BLaER1 (cell line): Measurements from ENCODE around the gene DKC1.
"Not testable (repeated sequence)": the region's sequence is repeated elsewhere in the genome, so short reads cannot be mapped to it uniquely, and the experiment has no call there.

Experiments used
- H3K27ac ChIP-seq: shearing (Covaris generic); formaldehyde crosslinking; 2 replicates; pipeline ENCODE4 v1.8.1; 2022
- H3K27me3 ChIP-seq: shearing (Covaris generic); formaldehyde crosslinking; 2 replicates; pipeline ENCODE4 v1.8.1; 2022
- H3K36me3 ChIP-seq: shearing (Covaris generic); formaldehyde crosslinking; 2 replicates; pipeline ENCODE4 v1.8.1; 2022
- H3K4me1 ChIP-seq: shearing (Covaris generic); formaldehyde crosslinking; 2 replicates; pipeline ENCODE4 v1.8.1; 2022
- H3K4me2 ChIP-seq: shearing (Covaris generic); formaldehyde crosslinking; 2 replicates; pipeline ENCODE4 v1.8.1; 2022
- H3K4me3 ChIP-seq: shearing (Covaris generic); formaldehyde crosslinking; 2 replicates; pipeline ENCODE4 v1.8.1; 2022
- H3K9ac ChIP-seq: shearing (Covaris generic); formaldehyde crosslinking; 2 replicates; pipeline ENCODE4 v1.8.1; 2022
- H3K9me3 ChIP-seq: shearing (Covaris generic); formaldehyde crosslinking; 2 replicates; pipeline ENCODE4 v1.8.1; 2022
- H4K20me1 ChIP-seq: shearing (Covaris generic); formaldehyde crosslinking; 2 replicates; pipeline ENCODE4 v1.8.1; 2022
- Cebpa-rat ChIP-seq: shearing (Covaris generic); IDR thresholded peaks from 2 replicates; pipeline ENCODE4 v1.8.1; 2022

Gene DKC1

DNA sequence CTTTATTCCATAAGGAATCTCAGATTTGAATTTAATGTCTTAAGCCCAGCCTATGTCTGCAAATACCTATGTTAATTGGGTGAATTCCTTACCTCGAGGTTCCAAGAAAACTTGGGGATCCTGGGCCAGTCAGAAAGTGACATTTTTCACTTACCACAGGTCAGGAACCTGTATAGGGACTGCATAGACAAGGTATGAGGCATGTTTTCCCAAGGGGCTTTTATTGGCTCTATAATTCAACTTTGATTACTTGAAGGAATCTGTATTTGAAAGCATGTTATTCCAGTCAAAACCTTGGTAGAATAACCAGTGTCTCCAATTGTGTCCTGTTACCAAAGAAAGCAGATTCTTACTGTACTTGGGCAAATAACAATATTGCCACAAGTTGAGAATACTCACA lies 51.1 kb downstream of the DKC1 start:
- Histone ChIP-seq H3K27me3 (peaks cover 61% of the 10 kb centered on the region), H3K4me2 (no peak overlapping the region), H3K4me1 (no peaks in the 10 kb centered on the region), H3K36me3 (no peaks in the 10 kb centered on the region), H3K9ac (no peak overlapping the region), H3K9me3 (peaks cover 6% of the 10 kb centered on the region), H4K20me1 (no peaks in the 10 kb centered on the region), H3K27ac (no peak overlapping the region), H3K4me3 (no peak overlapping the region)
- no peak for TF ChIP-seq Cebpa-rat

- Histone ChIP-seq H3K9me3 (peaks cover 6% of the 10 kb centered on the region), H3K4me2 (0 out of 2 replicates have a peak overlapping the region, but pooled peaks have one; percentile 0), H3K4me3 (no peak overlapping the region), H3K27me3 (peaks cover 71% of the 10 kb centered on the region), H3K27ac (no peak overlapping the region), H3K9ac (no peak overlapping the region), H3K36me3 (no peaks in the 10 kb centered on the region), H3K4me1 (no peaks in the 10 kb centered on the region), H4K20me1 (no peaks in the 10 kb centered on the region)
- TF ChIP-seq Cebpa-rat, result no peak
Observed at GRCh38 chrX:154815274-154815818, 52.7 kb downstream of the DKC1 start.

- H3K4me2 ChIP-seq, H4K20me1 ChIP-seq, H3K27ac ChIP-seq, H3K36me3 ChIP-seq, H3K9me3 ChIP-seq, H3K4me1 ChIP-seq, H3K4me3 ChIP-seq, H3K9ac ChIP-seq: not testable (repeated sequence)
- H3K27me3 ChIP-seq, result peaks cover 72% of the 10 kb centered on the region
Observed at GRCh38 chrX:154816326-154816898, 53.7 kb downstream of the DKC1 start.

- H3K9me3 ChIP-seq, H3K4me1 ChIP-seq, H3K4me3 ChIP-seq, H3K27ac ChIP-seq, H3K4me2 ChIP-seq, H3K9ac ChIP-seq, H3K36me3 ChIP-seq, H4K20me1 ChIP-seq: not testable (repeated sequence)
- H3K27me3 ChIP-seq, result peaks cover 75% of the 10 kb centered on the region
Observed at GRCh38 chrX:154817048-154817618, 54.5 kb downstream of the DKC1 start.

DNA sequence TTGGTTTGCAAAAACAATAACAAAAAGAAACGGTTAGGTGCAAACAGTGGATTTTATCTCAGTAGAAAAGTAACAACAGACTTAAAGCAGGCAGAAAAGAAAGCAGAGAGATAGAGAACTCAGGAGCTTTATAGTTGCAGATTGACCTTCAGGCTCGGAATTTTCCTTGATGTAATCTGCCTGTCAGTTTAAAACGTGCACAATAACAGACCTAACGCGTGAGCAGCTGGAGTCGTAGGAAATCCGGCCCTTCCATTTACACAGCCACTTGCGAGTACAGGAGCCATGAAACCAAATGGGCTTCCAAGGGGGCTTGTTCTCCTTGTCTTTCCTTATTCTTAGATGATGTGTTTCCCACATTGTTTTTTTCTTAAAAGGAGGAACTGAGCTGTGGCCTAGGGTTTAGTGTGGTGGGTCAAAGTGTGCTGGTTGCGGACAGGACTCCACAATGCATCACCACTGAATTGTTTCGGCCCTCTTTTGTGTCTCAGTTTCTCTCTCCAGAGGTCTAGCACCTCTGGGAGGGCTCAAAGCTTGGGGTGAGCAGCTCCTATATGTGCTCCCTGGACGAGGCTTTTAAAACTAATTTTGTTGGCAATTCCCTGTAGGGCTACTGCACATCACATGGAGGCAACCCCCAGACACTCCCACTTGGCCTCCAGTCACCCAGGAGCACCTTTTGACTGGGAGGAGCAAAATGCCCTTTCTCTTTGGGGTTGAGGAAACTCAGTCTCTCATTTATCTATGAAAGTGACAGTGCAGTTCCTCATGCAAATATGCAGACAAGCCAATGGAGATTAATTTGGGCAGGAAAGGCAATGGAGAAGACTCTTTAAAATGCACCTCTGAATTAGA lies 56.5 kb downstream of the DKC1 start:
- H3K4me2 ChIP-seq, result no peak overlapping the region
- no peaks in the 10 kb centered on the region for H4K20me1 ChIP-seq
- no peak overlapping the region for H3K27ac ChIP-seq
- H3K27me3 ChIP-seq, result peaks cover 65% of the 10 kb centered on the region
- no peak overlapping the region for H3K9ac ChIP-seq
- peaks cover 6% of the 10 kb centered on the region for H3K9me3 ChIP-seq
- TF ChIP-seq Cebpa-rat, result no peak
- H3K4me3 ChIP-seq, result no peak overlapping the region
- no peaks in the 10 kb centered on the region for H3K4me1 ChIP-seq
- no peaks in the 10 kb centered on the region for H3K36me3 ChIP-seq

- Histone ChIP-seq H3K9me3 (peaks cover 6% of the 10 kb centered on the region), H3K4me2 (no peak overlapping the region), H4K20me1 (no peaks in the 10 kb centered on the region), H3K27me3 (peaks cover 64% of the 10 kb centered on the region), H3K4me3 (no peak overlapping the region), H3K9ac (no peak overlapping the region), H3K4me1 (no peaks in the 10 kb centered on the region), H3K36me3 (no peaks in the 10 kb centered on the region), H3K27ac (no peak overlapping the region)
- TF ChIP-seq Cebpa-rat, result no peak
Observed at GRCh38 chrX:154819771-154820341, 57.2 kb downstream of the DKC1 start.

DNA sequence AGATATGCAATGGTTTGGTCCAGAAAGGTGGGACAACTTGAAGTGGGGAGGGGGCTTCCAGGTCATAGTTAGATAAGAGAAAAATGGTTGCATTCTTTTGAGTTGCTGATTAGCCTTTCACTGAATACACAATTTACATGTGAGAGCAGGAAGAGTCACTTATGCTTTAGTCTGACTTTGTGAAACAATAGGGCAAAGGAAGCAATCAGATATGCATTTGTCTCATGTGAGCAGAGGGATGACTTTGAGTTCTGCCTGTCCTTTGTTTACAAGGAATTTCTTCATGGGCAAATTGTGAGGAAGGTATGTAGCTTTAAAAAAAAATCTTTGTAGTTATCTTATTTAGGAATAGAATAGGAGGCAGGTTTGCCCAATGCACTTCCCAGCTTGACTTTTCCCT lies 58.9 kb downstream of the DKC1 start:
- Histone ChIP-seq H3K4me1 (no peaks in the 10 kb centered on the region), H4K20me1 (no peaks in the 10 kb centered on the region), H3K9ac (no peak overlapping the region), H3K4me2 (no peak overlapping the region), H3K36me3 (no peaks in the 10 kb centered on the region), H3K27ac (no peak overlapping the region), H3K4me3 (no peak overlapping the region), H3K9me3 (peaks cover 6% of the 10 kb centered on the region), H3K27me3 (peaks cover 57% of the 10 kb centered on the region)
- no peak for TF ChIP-seq Cebpa-rat

DNA sequence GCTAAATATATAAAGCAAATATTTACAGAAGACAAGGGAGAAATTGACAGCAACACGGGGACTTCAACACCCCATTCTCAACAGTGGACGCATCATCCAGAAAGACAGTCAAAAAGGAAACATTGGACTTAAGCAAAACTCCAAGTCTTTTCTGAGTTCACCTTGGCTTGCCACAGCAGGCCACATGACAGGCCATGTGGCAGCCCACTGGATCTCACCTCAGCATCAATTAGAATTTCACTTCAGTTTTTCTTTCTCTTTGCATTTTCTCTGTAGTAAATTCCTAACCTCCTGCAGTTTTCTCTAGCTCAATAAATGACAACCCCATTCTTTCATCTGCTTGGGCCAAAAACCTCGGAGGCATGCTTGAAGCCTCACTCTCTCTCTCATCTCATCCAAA lies 59.4 kb downstream of the DKC1 start:
- Histone ChIP-seq H3K36me3 (no peaks in the 10 kb centered on the region), H3K9ac (no peak overlapping the region), H4K20me1 (no peaks in the 10 kb centered on the region), H3K9me3 (peaks cover 5% of the 10 kb centered on the region), H3K27me3 (peaks cover 60% of the 10 kb centered on the region), H3K27ac (no peak overlapping the region), H3K4me1 (no peaks in the 10 kb centered on the region), H3K4me2 (no peak overlapping the region), H3K4me3 (no peak overlapping the region)
- TF ChIP-seq Cebpa-rat, result no peak

DNA sequence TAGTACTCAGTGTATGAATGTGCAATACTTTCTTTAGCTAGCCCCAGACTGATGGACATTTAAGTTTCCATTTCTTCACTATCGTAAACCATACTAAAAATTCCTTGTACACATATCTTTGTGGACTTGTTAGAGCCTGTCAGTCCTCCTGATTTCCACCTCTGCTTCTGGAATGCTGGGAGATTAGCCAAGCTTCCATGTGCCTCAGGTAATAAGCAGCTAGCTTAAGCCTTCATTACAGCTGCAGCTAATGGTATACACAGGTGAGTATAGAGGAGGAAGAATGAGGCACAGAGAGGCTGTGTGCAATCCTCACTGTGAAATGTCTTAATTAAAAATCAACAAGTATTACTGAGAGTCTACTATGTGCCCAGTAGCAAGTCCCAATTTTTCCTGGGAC lies 62.0 kb downstream of the DKC1 start:
- Histone ChIP-seq H3K27me3 (peaks cover 63% of the 10 kb centered on the region), H3K4me3 (no peak overlapping the region), H3K9me3 (no peaks in the 10 kb centered on the region), H4K20me1 (no peaks in the 10 kb centered on the region), H3K9ac (no peak overlapping the region), H3K4me1 (peaks cover 9% of the 10 kb centered on the region), H3K4me2 (no peak overlapping the region), H3K27ac (no peak overlapping the region), H3K36me3 (no peaks in the 10 kb centered on the region)
- no peak for TF ChIP-seq Cebpa-rat

- H3K9ac ChIP-seq, H3K9me3 ChIP-seq, H3K36me3 ChIP-seq, H4K20me1 ChIP-seq, H3K27ac ChIP-seq, H3K4me3 ChIP-seq, H3K4me2 ChIP-seq, H3K4me1 ChIP-seq: not testable (repeated sequence)
- H3K27me3 ChIP-seq, result peaks cover 63% of the 10 kb centered on the region
Observed at GRCh38 chrX:154825586-154825985, 62.9 kb downstream of the DKC1 start.
